ENCODE measurements around the gene ARSB.

The ARSB gene

DNA sequence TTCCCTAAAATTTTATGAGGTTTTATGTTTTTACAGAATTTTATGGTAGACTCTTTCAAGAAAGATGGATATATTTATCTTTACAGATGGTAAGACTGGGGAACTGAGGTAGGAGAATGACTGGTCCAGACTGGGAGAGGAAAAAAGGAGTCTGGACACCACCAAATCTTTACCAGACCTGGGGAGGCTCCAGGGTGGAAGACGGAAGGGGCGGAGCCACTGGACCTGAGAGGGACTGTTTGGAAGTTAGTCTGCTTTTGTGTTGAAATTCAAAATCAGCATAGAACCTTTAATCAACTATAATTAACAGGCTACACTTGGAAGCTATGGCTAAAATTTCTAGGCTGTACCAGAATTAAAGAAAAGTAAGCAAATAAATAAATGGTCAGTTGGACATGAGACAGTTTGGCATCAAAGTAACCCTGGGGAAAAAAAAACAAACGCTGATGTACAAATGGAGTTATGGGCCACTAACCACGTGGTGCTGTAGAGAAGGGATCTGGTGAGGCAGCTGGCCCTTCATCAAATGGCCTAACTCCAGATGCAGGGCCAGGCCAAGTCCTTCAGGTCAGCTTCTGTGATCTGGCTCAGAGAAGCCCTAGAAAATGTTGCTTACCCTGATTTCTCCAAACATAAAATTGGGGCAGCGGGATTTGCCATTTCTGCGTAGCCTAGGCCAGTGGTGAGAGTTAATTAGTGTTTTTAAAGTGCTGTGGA is 155.1 kb downstream of the ARSB start:
- no peak overlapping the region for H2AFZ ChIP-seq (ENCODE audit: low read depth, low read length)
- peaks cover 5% of the 10 kb centered on the region for H3K4me1 ChIP-seq (ENCODE audit: low read length)

DNA sequence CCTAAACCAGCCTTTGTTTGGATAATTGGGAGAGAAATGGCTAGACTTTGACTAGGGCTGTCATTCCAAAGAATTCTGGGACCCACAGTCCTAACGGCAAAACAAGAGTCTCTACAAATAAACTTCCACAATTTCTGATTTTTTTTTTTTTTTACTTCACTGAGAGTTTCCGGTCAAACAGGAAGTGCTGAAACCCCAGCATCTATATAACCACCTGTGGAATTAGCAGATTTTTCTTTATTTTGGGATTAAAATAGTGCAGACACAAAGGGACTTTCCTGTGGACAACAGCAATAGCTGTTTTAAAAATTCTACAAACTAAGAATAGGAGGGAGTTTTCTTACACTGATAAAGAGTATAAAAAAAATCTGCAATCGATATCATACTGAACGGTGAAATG is 157.4 kb downstream of the ARSB start:
- Histone ChIP-seq H3K4me3 (ENCODE audit: low read length) (no peak overlapping the region), H3K9me3 (ENCODE audit: insufficient read depth, low read length) (no peaks in the 10 kb centered on the region), H3K4me1 (ENCODE audit: low read length) (peaks cover 5% of the 10 kb centered on the region), H3K36me3 (replicated peaks; ENCODE audit: low read depth, low read length) (no peaks in the 10 kb centered on the region), H3K9ac (ENCODE audit: low read length) (no peak overlapping the region), H3K27ac (ENCODE audit: low read length) (no peak overlapping the region), H3K4me2 (ENCODE audit: low read length) (no peak overlapping the region), H3K79me2 (ENCODE audit: low read length) (no peaks in the 10 kb centered on the region), H3K27me3 (ENCODE audit: low read depth, low read length) (no peaks in the 10 kb centered on the region), H4K20me1 (ENCODE audit: insufficient read depth, low read length) (no peaks in the 10 kb centered on the region), H2AFZ (ENCODE audit: low read depth, low read length) (no peak overlapping the region)
- TF ChIP-seq, protein P1, sequence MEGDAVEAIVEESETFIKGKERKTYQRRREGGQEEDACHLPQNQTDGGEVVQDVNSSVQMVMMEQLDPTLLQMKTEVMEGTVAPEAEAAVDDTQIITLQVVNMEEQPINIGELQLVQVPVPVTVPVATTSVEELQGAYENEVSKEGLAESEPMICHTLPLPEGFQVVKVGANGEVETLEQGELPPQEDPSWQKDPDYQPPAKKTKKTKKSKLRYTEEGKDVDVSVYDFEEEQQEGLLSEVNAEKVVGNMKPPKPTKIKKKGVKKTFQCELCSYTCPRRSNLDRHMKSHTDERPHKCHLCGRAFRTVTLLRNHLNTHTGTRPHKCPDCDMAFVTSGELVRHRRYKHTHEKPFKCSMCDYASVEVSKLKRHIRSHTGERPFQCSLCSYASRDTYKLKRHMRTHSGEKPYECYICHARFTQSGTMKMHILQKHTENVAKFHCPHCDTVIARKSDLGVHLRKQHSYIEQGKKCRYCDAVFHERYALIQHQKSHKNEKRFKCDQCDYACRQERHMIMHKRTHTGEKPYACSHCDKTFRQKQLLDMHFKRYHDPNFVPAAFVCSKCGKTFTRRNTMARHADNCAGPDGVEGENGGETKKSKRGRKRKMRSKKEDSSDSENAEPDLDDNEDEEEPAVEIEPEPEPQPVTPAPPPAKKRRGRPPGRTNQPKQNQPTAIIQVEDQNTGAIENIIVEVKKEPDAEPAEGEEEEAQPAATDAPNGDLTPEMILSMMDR (IDR thresholded peaks at IDR 0.05; ENCODE audit: low read depth, low read length) = no peak
- no peak for TF ChIP-seq EZH2phosphoT487 (IDR thresholded peaks at IDR 0.05; ENCODE audit: low read depth)

More for the DNA sequence above, 155.1 kb downstream of the ARSB start:
- Histone ChIP-seq H3K27me3 (ENCODE audit: low read depth, low read length) (no peaks in the 10 kb centered on the region), H3K79me2 (ENCODE audit: low read length) (no peaks in the 10 kb centered on the region), H3K9me3 (ENCODE audit: insufficient read depth, low read length) (no peaks in the 10 kb centered on the region), H3K36me3 (replicated peaks; ENCODE audit: low read depth, low read length) (no peaks in the 10 kb centered on the region), H4K20me1 (ENCODE audit: insufficient read depth, low read length) (no peaks in the 10 kb centered on the region), H3K4me3 (ENCODE audit: low read length) (no peak overlapping the region), H3K27ac (ENCODE audit: low read length) (no peak overlapping the region), H3K9ac (ENCODE audit: low read length) (no peak overlapping the region), H3K4me2 (ENCODE audit: low read length) (no peak overlapping the region)
- no peak for TF ChIP-seq EZH2phosphoT487 (IDR thresholded peaks at IDR 0.05; ENCODE audit: low read depth)
- TF ChIP-seq, protein P1 (IDR thresholded peaks at IDR 0.05; ENCODE audit: low read depth, low read length) = no peak

DNA sequence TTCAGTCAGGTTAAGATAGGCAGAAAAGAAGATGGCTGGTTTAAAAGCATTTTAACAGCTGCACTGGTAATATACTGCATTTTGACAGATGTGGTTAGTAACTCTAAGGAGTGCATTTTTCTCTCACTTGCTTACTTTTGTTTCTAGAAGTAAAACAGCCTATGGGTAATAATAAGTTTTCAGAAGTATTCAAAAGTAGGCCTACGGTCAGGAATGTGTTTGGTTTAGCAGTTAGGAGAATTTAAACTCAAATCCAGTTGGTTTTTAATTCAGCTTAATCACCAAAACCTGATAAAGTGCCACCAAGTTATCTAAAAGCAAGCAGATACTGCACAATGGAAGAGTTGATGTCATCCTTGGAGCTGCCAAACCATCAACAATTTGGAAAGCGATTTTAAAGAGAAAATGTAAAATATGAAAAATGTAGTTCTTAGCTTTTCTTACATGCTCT is 160.3 kb downstream of the ARSB start:
- Histone ChIP-seq H4K20me1 (ENCODE audit: insufficient read depth, low read length) (no peaks in the 10 kb centered on the region), H3K27ac (ENCODE audit: low read length) (no peak overlapping the region), H3K4me2 (ENCODE audit: low read length) (no peak overlapping the region), H3K79me2 (ENCODE audit: low read length) (no peaks in the 10 kb centered on the region), H3K9me3 (ENCODE audit: insufficient read depth, low read length) (no peaks in the 10 kb centered on the region), H3K27me3 (ENCODE audit: low read depth, low read length) (no peaks in the 10 kb centered on the region), H3K4me3 (ENCODE audit: low read length) (no peak overlapping the region), H3K9ac (ENCODE audit: low read length) (no peak overlapping the region), H2AFZ (ENCODE audit: low read depth, low read length) (no peak overlapping the region), H3K36me3 (replicated peaks; ENCODE audit: low read depth, low read length) (no peaks in the 10 kb centered on the region), H3K4me1 (ENCODE audit: low read length) (peaks cover 5% of the 10 kb centered on the region)
- TF ChIP-seq, protein P1 (IDR thresholded peaks at IDR 0.05; ENCODE audit: low read depth, low read length) = no peak
- no peak for TF ChIP-seq EZH2phosphoT487 (IDR thresholded peaks at IDR 0.05; ENCODE audit: low read depth)

DNA sequence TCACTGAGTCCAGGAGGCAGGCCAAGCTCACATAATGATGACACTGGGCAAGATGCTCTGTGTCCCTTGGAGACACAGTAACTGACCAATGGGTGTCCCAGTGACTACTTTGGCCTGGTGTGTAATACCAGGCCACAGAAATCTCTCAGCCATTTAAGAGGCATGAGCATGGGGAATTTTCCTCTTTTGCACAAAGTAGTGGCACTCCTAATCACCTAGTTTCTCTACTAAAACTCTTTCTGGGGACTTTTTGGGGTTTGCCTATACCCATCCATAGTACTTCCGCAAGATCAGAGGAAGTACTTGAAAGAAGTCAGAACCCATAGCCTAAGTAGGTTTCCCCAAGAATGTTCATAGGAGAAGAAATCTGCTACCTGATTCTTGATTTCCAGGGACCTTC is 161.9 kb downstream of the ARSB start:
- Histone ChIP-seq H3K4me1 (ENCODE audit: low read length) (peaks cover 5% of the 10 kb centered on the region), H3K4me2 (ENCODE audit: low read length) (no peak overlapping the region), H3K27me3 (ENCODE audit: low read depth, low read length) (no peaks in the 10 kb centered on the region), H2AFZ (ENCODE audit: low read depth, low read length) (no peak overlapping the region), H3K79me2 (ENCODE audit: low read length) (no peaks in the 10 kb centered on the region), H3K27ac (ENCODE audit: low read length) (no peak overlapping the region), H3K36me3 (replicated peaks; ENCODE audit: low read depth, low read length) (no peaks in the 10 kb centered on the region), H3K9me3 (ENCODE audit: insufficient read depth, low read length) (no peaks in the 10 kb centered on the region), H3K4me3 (ENCODE audit: low read length) (no peak overlapping the region), H4K20me1 (ENCODE audit: insufficient read depth, low read length) (no peaks in the 10 kb centered on the region), H3K9ac (ENCODE audit: low read length) (no peak overlapping the region)
- no peak for TF ChIP-seq EZH2phosphoT487 (IDR thresholded peaks at IDR 0.05; ENCODE audit: low read depth)
- TF ChIP-seq, protein P1 (IDR thresholded peaks at IDR 0.05; ENCODE audit: low read depth, low read length) = no peak
